ENCODE data around the gene VDR.

VDR gene

GRCh38 chr12:47938093-47938492 is 33.3 kb upstream of the VDR start:
- peak; percentile 54 for DNase-seq
- in situ Hi-C loops (cut with HindIII; ENCODE audit: low pct_ligation_motif_present, low pct_unique_long_range_greater_than_20kb, low sequenced_read_pairs), result no loop called here

GRCh38 chr12:47935184-47935583 is 30.4 kb upstream of the VDR start:
- in situ Hi-C loops (cut with HindIII; ENCODE audit: low pct_ligation_motif_present, low pct_unique_long_range_greater_than_20kb, low sequenced_read_pairs), result no loop called here
- DNase-seq, result no peak

GRCh38 chr12:47931187-47931586 is 26.4 kb upstream of the VDR start:
- in situ Hi-C loops (cut with HindIII; ENCODE audit: low pct_ligation_motif_present, low pct_unique_long_range_greater_than_20kb, low sequenced_read_pairs), result no loop called here
- no peak for DNase-seq

- in situ Hi-C loops (cut with HindIII; ENCODE audit: low pct_ligation_motif_present, low pct_unique_long_range_greater_than_20kb, low sequenced_read_pairs), result no loop called here
Measured at GRCh38 chr12:47930634-47931033, 25.8 kb upstream of the VDR start.

GRCh38 chr12:47927346-47927745 is 22.6 kb upstream of the VDR start:
- in situ Hi-C loops (cut with HindIII; ENCODE audit: low pct_ligation_motif_present, low pct_unique_long_range_greater_than_20kb, low sequenced_read_pairs), result no loop called here

More at GRCh38 chr12:47930634-47931033, 25.8 kb upstream of the VDR start:
- no peak for DNase-seq

GRCh38 chr12:47921907-47922306 is 17.1 kb upstream of the VDR start:
- in situ Hi-C loops (cut with HindIII; ENCODE audit: low pct_ligation_motif_present, low pct_unique_long_range_greater_than_20kb, low sequenced_read_pairs), result no loop called here
- DNase-seq, result no peak

More at GRCh38 chr12:47927346-47927745, 22.6 kb upstream of the VDR start:
- DNase-seq, result no peak

GRCh38 chr12:47920913-47921312 is 16.1 kb upstream of the VDR start:
- DNase-seq, result no peak
- in situ Hi-C loops (cut with HindIII; ENCODE audit: low pct_ligation_motif_present, low pct_unique_long_range_greater_than_20kb, low sequenced_read_pairs), result no loop called here

GRCh38 chr12:47913081-47913480 is 8.3 kb upstream of the VDR start:
- in situ Hi-C loops (cut with HindIII; ENCODE audit: low pct_ligation_motif_present, low pct_unique_long_range_greater_than_20kb, low sequenced_read_pairs), result no loop called here
- DNase-seq, result no peak

- no peak for DNase-seq
Measured at GRCh38 chr12:47912556-47912955, 7.8 kb upstream of the VDR start.

GRCh38 chr12:47910981-47911380 is 6.2 kb upstream of the VDR start:
- no peak for DNase-seq
- in situ Hi-C loops (cut with HindIII; ENCODE audit: low pct_ligation_motif_present, low pct_unique_long_range_greater_than_20kb, low sequenced_read_pairs), result no loop called here

More at GRCh38 chr12:47912556-47912955, 7.8 kb upstream of the VDR start:
- in situ Hi-C loops (cut with HindIII; ENCODE audit: low pct_ligation_motif_present, low pct_unique_long_range_greater_than_20kb, low sequenced_read_pairs), result no loop called here

GRCh38 chr12:47910486-47910885 is 5.7 kb upstream of the VDR start:
- in situ Hi-C loops (cut with HindIII; ENCODE audit: low pct_ligation_motif_present, low pct_unique_long_range_greater_than_20kb, low sequenced_read_pairs), result no loop called here
- no peak for DNase-seq

- in situ Hi-C loops (cut with HindIII; ENCODE audit: low pct_ligation_motif_present, low pct_unique_long_range_greater_than_20kb, low sequenced_read_pairs), result no loop called here
- DNase-seq, result no peak
Measured at GRCh38 chr12:47909839-47910465, 5.2 kb upstream of the VDR start.

- in situ Hi-C loops (cut with HindIII; ENCODE audit: low pct_ligation_motif_present, low pct_unique_long_range_greater_than_20kb, low sequenced_read_pairs), result no loop called here
Measured at GRCh38 chr12:47908738-47909137, 3.9 kb upstream of the VDR start.

GRCh38 chr12:47907851-47908454 is 3.2 kb upstream of the VDR start:
- no peak for DNase-seq
- in situ Hi-C loops (cut with HindIII; ENCODE audit: low pct_ligation_motif_present, low pct_unique_long_range_greater_than_20kb, low sequenced_read_pairs), result no loop called here

More at GRCh38 chr12:47908738-47909137, 3.9 kb upstream of the VDR start:
- no peak for DNase-seq

GRCh38 chr12:47903927-47904712 is 674 bp downstream of the VDR start:
- DNase-seq, result peak; percentile 87
- in situ Hi-C loops (cut with HindIII; ENCODE audit: low pct_ligation_motif_present, low pct_unique_long_range_greater_than_20kb, low sequenced_read_pairs), result no loop called here

GRCh38 chr12:47903151-47903611 is 1.6 kb downstream of the VDR start:
- peak; percentile 50 for DNase-seq
- in situ Hi-C loops (cut with HindIII; ENCODE audit: low pct_ligation_motif_present, low pct_unique_long_range_greater_than_20kb, low sequenced_read_pairs), result no loop called here

GRCh38 chr12:47902131-47902639 is 2.6 kb downstream of the VDR start:
- in situ Hi-C loops (cut with HindIII; ENCODE audit: low pct_ligation_motif_present, low pct_unique_long_range_greater_than_20kb, low sequenced_read_pairs), result no loop called here
- no peak for DNase-seq

- in situ Hi-C loops (cut with HindIII; ENCODE audit: low pct_ligation_motif_present, low pct_unique_long_range_greater_than_20kb, low sequenced_read_pairs), result no loop called here
- DNase-seq, result no peak
Measured at GRCh38 chr12:47901718-47902093, 3.1 kb downstream of the VDR start.

- DNase-seq, result no peak
- in situ Hi-C loops (cut with HindIII; ENCODE audit: low pct_ligation_motif_present, low pct_unique_long_range_greater_than_20kb, low sequenced_read_pairs), result no loop called here
Measured at GRCh38 chr12:47901063-47901717, 3.6 kb downstream of the VDR start.
